NCI-H1092 (cell line): Measurements from ENCODE around the gene MMP8.

Experiments used
- DNase-seq: peaks from one replicate; lab custom pipeline; 2025; lab: John Stamatoyannopoulos, UW

The MMP8 gene

DNA sequence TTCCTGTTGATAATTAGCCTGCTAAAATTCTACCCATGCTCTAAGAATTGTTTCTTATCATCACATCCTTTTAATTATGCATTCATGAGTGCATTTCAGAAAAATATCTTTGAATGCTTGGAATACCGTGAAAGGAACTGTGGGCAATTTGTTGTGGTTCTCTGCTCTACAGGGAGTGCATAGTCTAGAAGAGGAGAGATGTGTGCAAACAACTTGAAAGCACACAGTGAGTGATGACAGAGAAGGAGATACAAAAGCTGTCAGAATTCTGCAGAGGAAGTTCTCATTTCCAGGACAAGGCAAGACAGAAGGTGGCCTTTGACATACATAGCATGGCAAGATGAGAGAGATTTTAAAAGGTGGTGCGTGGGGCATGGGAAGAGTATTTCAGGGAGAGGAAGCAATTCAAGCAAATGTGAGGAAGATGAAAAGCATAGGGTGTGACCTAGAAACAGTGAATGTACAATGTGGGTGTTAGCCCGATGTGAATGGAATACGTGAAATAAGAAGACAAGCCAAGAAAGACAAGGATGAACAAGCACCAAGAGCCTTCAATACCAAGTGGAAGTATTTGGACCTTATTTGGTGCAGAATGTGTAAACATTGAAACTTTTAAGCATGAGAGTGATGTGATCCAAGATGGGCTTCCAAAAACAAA lies 5.0 kb downstream of the MMP8 start:
- DNase-seq: no peak

DNA sequence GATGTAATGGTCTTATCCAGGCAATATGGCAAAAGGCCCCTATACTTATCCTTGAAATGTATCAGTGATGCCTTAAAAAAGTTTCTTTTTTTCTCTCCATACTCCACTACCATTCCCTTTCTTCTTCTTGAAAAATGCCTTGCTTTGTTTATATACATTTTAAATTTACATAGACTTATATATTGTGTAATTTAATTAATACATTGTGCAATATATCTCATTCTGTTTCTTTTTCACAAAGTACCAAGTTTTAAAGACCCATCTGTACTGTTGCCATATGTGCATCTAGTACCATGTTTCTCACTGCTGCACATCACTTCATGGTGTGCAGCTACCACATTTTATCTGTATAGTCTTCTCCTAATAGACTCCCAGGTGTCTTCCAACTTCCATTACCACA lies 7.5 kb downstream of the MMP8 start:
- no peak for DNase-seq

DNA sequence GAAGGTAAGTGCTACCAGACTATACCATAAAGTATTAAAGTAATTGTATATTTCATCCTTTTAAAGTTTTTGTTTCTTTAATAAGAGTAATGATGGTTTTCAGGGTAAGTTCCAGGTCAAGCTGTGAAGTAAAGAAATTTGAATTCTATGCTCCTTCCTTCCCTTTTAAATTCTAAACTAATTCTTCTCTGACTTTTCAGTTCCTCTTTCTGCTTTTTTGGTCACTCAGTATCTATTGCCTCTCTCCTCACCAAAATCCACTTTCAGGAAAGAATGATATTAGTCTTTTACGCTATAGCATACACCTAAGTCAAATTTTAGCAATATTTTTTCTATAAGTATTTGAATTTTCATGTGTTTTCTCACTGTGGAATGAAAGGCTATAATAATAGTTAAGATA lies 8.2 kb downstream of the MMP8 start:
- no peak for DNase-seq

DNA sequence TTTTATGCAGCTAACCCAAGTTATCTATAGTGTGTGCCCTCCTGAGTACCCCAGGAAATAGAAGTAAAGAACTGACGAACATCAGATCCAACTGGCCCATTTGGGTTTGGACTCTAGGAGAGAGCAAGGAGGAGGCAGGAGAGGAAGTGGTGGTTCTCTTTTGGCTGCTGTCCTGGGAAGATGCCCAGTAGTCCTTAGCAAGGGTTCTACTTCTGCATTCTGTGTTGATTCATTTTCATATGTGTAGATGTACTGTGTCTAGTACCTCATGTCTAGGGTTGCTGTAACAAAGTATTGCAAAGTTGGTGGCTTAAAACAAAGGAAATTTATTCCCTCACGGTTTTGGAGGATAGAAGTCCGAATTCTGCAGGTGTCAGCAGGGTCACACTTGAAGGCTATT lies 12.6 kb downstream of the MMP8 start:
- no peak for DNase-seq

DNA sequence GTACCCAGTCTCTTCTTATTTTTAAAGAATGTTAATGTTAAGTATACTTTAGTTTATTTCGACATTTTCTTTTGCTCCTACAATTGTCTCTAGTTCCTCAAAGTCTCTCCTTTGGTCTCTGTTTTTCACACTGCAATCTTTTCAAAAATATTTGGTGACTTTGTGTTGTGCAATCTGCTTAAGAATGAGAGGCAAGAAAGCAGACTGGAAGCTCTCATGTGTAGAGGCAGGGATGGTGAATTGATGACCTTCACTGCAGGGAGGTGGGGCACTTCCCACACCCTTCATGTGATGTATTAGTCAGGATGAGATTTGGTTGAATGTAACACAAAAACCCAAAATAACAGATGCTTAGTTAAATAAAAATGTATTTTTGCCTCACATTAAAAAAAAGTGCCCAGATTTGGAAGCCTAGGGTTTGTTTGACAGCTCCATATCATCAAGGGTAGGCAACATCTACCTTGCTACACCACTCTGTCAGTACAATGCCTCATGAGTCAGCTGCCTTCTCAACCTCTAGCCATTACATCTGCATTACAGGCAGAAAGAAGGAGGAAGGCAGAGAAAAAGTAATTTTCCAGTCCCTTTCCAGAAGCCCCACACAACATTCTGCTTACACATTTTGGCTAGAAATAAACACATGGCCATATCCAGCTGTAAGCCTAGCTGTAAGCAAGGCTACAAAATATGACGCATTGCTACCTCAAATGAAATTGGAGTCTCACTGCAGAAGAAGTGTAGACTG lies 15.4 kb downstream of the MMP8 start:
- DNase-seq: no peak

DNA sequence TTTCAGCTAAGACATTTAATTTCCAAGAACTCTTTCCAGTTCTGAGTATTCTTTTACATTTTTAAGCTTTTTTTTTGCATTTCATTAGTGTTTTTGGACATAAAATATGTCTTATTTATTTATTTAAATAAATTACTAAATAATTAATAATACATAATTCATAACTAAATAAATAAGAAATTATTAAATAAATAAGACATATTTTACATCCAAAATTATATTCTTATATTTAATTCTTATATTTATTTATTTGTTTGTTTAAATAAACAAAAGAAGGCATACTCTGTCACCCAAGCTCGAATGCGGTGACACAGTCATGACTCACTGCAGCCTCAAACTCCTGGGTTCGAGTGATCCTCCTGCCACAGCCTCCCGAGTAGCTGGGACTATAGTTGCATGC lies 16.1 kb downstream of the MMP8 start:
- DNase-seq: no peak

DNA sequence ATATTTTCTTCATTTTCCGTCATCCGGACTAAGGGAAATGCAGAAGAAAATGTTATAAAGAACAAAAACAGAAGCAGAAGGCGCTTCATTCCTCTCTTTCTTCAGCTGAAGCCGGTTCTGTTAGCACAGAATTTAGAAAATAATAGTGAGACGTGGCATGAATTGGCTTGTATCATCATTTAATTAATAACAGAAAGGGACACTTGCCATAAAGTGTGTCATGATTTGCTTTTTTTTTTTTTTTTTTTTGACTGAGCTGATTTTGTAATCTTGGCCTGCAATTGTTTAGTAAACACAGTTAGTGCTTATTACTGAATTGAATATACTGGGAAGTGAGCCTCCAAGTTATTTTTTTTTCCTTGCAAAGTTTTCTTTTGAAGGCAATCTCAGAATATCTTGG lies 19.1 kb downstream of the MMP8 start, which contains the start of gene MMP27:
TSS of gene MMP27 (minus strand) at position 144 of the 400 bp plus-strand sequence. CDS start at position 89, 55 bp downstream.
- no peak for DNase-seq

DNA sequence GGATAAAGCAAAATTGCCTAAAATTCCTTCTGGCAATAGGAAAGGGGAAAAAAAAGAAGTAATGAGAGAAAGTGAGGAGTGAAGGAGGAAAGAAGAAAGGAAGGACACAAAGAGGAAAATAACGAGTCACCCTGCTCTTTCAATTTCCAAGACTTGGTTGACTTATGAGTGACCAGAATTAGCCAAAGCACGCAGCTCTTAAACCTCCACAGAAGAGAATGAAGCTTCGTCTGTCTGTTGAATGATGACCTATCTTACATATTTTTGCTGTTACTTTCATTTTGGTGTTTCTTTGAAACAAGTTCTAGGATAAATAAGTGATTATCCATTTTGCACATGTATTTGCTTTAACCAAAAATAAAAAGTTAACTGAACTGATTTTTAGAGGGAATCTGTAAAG lies 19.9 kb downstream of the MMP8 start:
- no peak for DNase-seq

DNA sequence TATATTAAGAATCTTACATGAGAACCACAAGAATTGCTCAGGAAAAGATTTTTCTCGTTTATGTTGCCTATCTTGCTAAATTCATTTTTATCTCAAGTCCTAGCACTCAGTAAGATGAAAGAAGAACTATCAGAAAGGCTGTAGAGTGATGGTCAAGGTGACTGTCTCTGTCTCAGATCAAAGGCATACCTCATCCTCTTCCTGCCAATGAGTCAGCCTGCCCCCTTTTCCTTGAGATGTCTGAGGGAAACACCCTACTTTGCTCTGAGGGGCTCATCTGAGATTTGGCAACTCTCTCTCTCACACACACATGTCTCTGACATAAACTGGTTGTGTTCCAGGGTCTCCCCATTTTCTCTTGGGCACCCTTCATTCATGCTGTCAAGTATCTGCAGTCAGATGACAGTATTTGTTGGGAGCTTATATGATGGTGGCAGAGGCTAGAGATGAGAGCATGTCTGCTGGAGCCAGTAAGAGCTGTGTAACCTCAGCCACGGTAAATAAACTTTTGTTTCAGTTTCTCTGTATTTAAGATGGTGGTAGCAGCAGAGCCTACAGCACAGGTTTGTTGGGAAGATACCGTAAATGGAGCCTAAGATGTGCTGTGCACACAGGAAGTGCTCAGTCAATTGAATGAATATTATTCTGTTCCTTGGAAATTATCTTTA lies 20.8 kb downstream of the MMP8 start:
- no peak for DNase-seq

DNA sequence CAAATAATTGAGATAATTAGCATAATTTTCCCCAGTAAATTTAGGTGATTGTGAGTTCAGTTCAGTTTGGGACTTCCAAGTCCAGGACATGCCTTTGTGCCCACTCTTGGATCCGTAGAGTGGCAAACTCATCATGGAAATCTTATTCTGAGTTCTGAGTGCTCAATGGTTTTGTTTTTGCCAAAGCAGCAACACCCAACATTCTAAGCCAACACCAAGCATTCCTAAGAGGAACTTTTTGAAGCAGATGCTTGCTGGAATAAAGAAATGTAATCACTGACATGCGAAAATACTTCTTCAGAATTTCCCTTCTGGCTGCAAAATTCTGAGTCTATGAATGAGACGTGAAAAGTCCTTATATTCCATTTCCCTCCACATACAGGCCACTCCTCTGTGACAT lies 29.6 kb downstream of the MMP8 start:
- no peak for DNase-seq

DNA sequence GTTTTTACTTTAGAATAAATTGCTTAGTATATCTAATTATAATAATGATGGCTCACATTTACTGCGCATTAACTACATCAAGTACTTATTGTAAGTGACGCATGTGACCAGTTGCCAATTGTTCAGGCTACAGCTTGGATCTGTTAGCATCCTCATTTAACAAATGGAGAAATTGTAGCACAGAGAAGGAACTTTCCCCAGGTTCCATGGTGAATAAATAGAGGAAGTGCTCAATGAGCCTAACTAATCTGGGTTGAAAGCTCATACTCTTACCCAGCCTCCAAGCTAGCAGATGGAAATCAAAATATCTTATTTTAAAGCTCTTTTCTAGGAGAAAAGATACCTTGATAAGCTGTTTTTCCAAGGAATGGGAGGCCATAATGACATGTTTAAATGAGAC lies 39.0 kb downstream of the MMP8 start:
- DNase-seq: no peak

DNA sequence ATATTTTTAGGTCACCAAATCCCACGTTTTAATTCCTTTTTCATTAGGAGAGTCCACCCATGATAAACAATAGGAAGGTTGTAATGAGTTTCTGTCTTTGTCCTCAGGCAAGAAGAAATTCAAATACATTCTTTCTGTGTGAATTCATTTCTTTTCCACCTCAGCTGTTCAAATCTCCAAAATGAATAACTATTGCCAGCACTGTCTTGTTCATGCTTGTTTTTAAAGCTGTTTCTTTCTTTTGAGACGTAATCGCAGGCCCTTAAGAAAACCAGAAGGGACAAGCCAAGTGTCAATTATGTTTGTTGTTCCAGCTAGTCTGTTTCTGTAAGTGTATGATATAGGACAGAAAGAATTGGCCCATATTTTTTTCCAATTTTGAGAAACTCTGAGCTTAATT lies 39.4 kb downstream of the MMP8 start:
- no peak for DNase-seq

DNA sequence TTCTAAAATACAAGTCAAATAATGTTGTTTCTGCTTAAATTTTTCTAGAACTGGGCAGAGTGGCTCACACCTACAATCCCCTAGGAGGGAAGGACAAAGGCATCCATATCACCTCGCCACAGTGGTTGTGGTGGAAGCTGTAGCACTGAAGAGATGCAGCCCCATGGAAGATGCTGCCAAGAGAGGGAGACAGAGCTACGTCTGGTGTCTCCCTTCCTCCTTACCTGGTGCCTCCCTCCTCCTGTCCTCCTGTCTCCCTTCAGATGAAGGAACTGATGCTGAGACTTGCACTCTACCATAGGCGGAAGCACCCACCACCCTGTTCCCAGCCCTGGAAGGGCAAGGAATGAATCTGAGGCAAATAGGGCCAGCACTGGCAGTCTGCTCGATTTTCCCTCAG lies 41.5 kb downstream of the MMP8 start:
- DNase-seq: no peak

DNA sequence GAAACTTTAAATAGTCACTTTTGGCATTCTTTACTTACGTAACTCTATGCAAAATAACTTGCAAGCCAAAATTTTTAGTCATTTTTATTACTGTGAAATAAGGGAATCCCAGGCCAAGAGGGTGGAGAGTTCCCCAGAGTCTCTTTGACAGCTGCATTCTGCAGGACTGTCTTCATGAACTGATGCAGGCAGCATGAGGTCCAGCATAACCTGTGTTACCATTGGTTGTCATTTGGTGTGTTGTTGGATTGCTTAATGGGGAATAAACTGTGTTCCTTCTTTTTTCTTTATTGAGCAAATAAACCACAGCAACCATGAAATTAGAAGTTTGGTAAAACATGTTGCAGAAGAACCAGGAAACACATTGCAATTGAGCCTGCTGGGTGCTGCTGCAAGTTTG lies 43.8 kb downstream of the MMP8 start:
- DNase-seq: no peak

DNA sequence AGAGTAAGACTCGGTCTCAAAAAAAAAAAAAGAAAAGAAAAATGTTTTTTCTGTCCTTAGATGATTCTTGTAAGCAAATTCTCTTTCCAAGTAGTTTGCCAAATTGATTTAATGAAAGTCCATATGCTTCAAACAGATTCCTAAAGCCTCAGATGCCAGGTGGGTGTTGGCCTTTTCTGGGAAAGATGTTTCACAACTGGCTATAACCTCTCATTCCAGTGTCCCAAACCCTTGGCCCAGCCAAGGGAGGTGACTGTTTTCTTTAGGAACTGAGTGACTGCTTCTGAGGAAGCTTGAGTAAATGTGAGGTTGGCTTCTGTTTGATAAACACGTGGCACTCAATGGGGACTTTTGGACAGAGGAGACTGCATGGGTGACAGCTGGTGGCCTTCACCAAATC lies 46.7 kb downstream of the MMP8 start:
- no peak for DNase-seq

DNA sequence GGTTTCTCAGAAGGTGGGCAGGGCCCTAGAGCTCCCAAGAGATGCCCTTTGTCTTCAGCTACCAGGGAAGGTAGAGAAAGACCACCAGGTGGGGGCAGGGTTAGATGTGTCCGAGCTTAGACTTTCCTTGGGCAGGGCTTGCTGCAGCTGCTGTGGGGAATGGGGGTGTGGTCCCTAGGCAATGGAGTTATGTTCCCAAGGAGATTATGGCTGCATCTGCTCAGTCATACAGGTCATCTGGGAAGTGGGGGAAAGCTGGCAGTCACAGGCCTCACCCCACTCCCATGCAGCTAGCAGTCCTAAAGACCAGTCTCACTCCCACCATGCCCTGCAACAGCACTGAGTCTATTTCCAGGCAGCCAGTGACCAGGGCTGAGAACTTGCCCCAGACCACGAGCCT lies 48.7 kb downstream of the MMP8 start:
- DNase-seq: no peak

DNA sequence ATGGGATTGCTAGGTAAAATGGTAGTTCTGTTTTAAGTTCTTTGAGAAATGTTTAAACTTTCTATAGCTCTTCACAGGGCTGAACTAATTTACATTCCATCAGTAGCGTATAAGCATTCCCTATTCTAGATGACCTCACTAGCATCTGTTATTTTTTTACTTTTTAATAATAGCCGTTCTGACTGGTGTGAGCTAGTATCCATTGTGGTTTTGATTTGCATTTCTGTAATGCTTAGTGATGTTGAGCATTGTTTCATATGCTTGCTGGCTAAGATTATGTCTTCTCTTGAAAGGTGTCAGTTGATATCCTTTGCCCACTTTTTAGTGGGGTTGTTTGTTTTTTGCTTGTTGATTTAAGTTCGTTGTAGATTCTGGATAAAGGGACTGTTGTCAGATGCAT lies 55.1 kb downstream of the MMP8 start:
- no peak for DNase-seq

DNA sequence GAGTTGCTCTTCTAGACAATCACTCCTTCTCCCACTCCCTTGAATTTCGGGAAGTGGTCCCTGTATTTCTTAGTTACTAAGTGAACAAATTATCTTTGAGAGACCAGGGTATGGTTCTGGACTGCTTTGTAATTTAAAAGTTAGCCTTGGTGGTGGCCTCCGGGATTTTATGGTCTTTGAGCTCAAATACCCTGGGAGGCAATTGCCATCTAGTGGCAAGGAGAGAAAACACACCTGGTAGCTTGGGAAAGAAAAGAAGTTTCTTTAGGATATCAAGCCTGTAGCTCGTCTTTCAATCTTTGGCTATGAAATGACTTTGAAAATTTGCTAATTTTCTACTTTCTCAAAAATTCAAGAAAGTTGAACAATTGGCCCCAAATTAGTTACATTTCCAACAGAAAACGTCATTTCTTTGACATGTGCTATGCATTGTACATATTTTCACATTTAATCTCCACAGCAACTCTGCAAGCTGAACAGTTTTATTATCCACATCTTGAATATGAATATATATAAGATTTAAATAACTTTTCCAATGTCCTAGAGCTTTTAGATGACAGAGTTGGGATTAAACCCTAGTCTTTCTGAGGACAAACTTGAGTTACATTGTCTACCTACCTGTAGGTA lies 58.3 kb downstream of the MMP8 start:
- no peak for DNase-seq

DNA sequence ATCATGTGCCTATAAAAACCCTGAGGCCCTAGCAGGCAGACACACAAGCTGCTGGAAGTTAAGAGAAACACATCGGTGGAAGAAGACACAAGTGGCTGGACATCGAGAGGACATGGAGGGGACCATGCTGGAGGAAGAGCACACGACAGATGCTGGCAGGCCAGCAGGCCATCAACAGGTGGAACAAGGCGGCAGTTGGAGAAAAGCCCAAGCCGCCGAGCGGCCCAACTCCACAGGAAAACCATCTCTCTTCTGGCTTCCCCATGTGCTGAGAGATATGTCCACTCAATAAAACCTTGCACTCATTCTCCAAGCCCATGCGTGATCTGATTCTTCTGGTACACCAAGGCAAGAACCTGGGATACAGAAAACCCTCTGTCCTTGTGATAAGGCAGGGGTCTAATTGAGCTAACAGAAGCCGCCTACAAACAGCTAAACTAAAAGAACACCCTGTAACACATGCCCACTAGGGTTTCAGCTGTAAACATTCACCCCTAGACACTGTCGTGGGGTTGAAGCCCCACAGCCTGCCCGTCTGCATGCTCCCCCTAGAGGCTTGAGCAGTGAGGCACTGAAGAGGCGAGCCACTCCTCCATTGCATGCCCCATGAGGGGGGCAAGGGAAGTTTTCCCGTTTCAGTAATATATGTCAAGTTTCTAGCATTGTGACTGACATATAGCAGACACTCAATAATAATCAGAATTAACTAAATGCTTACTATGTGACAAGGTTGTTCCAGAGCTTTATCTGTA lies 60.6 kb downstream of the MMP8 start:
- no peak for DNase-seq

DNA sequence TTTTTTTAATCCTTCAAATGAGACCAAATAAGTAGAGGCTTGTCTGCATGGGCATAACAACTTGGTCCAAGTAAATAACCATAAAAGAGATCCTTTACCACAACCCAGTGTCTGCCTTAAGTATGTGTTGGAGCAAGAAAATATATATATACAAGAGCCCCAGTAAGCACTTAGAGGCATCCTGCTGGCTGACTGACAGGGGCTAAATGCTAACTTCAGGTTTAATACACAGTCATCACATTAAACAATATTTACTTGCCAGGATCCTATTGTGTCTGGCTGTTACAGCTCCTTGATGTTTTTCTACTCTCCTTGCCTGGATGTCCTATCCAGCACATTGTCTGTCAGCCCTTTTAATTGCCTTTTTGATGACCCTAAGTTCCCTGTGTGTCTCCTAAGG lies 62.1 kb downstream of the MMP8 start:
- no peak for DNase-seq
